ENCODE results near the gene NSUN7. TPM values are rescaled to one million over a fixed set of nuclear protein-coding genes. Genes with fewer than 3 reads are reported as not detected.

NSUN7 gene
- total RNA-seq, 2 donors from 2014 or later = 12.6 to 14.3 TPM

DNA sequence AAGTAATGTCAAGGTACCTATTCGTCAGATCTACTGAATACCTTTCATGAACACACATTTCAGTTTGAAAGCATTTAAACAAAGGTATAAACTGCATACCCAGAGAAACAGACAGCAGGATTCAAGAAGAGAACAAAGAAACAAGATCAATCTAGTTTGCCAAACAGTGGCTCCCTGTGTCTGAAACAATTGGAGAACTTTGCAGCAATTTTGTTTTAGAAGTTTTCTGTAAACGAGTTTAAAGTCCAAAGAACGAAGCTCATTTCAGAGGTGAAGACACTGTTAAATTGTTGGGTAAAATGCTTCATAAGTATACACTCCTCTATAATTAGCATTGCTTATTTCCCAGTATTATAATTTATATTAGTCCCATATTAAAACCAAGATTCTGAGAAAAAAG, 21.4 kb upstream of the NSUN7 start:
- H3K4me1 ChIP-seq (replicated peaks) = no peaks in the 10 kb centered on the region
- no peaks in the 10 kb centered on the region for H3K27me3 ChIP-seq (replicated peaks; ENCODE audit: insufficient read depth)
- H3K9me3 ChIP-seq = no peaks in the 10 kb centered on the region
- H3K4me3 ChIP-seq = no peak overlapping the region
- intact Hi-C loops (cut with DNase I) = no loop called here
- H3K27ac ChIP-seq = no peak overlapping the region
- H3K36me3 ChIP-seq = no peaks in the 10 kb centered on the region
- 57% methylated on average over 3 of the region's 3 CpGs for WGBS
- TF ChIP-seq, protein P1, sequence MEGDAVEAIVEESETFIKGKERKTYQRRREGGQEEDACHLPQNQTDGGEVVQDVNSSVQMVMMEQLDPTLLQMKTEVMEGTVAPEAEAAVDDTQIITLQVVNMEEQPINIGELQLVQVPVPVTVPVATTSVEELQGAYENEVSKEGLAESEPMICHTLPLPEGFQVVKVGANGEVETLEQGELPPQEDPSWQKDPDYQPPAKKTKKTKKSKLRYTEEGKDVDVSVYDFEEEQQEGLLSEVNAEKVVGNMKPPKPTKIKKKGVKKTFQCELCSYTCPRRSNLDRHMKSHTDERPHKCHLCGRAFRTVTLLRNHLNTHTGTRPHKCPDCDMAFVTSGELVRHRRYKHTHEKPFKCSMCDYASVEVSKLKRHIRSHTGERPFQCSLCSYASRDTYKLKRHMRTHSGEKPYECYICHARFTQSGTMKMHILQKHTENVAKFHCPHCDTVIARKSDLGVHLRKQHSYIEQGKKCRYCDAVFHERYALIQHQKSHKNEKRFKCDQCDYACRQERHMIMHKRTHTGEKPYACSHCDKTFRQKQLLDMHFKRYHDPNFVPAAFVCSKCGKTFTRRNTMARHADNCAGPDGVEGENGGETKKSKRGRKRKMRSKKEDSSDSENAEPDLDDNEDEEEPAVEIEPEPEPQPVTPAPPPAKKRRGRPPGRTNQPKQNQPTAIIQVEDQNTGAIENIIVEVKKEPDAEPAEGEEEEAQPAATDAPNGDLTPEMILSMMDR (IDR thresholded peaks at IDR 0.05) = no peak
- TF ChIP-seq POLR2AphosphoS5 (IDR thresholded peaks at IDR 0.05) (no peak), POLR2A (IDR thresholded peaks at IDR 0.05) (no peak)
- no peak for DNase-seq (ENCODE audit: low spot score)

DNA sequence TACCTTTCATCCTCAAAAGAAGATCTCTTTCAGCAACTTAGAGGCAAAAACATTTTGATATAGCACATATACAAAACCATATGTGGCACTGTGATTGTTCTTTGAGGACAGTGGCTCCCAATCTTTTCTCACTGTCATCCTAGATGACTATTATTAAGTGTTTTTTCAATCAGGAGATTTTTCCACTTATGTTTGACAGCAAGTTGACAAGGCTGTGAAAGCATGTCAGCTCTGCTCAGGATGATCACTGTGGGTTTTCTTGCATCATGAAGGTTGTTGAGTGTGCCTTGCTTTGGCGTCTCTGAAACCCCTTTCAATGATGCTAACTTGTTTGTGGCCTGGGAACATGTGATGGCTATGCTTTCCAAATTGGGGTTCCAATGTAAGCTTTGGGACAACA, 20.2 kb upstream of the NSUN7 start:
- Histone ChIP-seq H3K27ac (no peak overlapping the region), H3K4me1 (replicated peaks) (no peaks in the 10 kb centered on the region), H3K36me3 (no peaks in the 10 kb centered on the region), H3K4me3 (no peak overlapping the region), H3K27me3 (replicated peaks; ENCODE audit: insufficient read depth) (no peaks in the 10 kb centered on the region), H3K9me3 (no peaks in the 10 kb centered on the region)
- TF ChIP-seq, protein P1 (IDR thresholded peaks at IDR 0.05) = no peak
- no peak for TF ChIP-seq POLR2AphosphoS5 (IDR thresholded peaks at IDR 0.05)
- no peak for TF ChIP-seq POLR2A (IDR thresholded peaks at IDR 0.05)
- no peak for DNase-seq (ENCODE audit: low spot score)
- intact Hi-C loops (cut with DNase I) = no loop called here
- WGBS = 82% methylated on average over 1 of the region's 1 CpG

DNA sequence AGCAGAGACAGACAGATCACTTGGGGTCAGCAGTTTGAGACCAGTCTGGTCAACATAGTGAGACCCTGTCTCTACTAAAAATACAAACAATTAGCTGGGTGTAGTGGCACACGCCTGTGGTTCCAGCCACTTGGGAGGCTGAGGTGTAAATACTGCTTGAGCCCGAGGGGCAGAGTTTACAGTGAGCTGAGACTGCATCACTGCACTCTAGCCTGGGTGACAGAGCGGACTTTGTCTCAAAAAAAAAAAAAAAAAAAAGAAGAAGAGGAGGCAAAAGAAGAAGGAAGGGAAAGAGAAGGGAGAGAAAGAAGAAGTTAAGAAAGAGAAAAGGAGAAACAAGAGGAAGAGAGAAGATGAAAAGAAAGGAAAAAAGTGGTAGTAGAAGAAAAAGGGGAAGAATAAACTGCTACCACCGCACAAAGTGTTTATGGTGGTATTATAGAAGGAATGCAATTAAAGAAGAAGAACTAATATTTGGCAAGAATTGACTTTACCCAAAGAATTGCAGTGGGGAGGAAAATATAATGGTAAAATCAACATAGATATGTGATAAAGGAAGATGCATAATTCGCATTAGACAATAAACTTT, 19.6 kb upstream of the NSUN7 start:
- no peaks in the 10 kb centered on the region for H3K36me3 ChIP-seq
- intact Hi-C loops (cut with DNase I) = loop anchor here (10.0 kb wide), 1 partner anchor 165 kb away; no protein-coding TSS in a partner anchor
- H3K4me1 ChIP-seq (replicated peaks) = no peaks in the 10 kb centered on the region
- no peaks in the 10 kb centered on the region for H3K9me3 ChIP-seq
- H3K4me3 ChIP-seq = no peak overlapping the region
- 75% methylated on average over 5 of the region's 5 CpGs for WGBS
- H3K27me3 ChIP-seq (replicated peaks; ENCODE audit: insufficient read depth) = no peaks in the 10 kb centered on the region
- H3K27ac ChIP-seq = no peak overlapping the region
- no peak for DNase-seq (ENCODE audit: low spot score)
- no peak for TF ChIP-seq POLR2AphosphoS5 (IDR thresholded peaks at IDR 0.05)
- TF ChIP-seq, protein P1 (IDR thresholded peaks at IDR 0.05) = no peak
- no peak for TF ChIP-seq POLR2A (IDR thresholded peaks at IDR 0.05)

DNA sequence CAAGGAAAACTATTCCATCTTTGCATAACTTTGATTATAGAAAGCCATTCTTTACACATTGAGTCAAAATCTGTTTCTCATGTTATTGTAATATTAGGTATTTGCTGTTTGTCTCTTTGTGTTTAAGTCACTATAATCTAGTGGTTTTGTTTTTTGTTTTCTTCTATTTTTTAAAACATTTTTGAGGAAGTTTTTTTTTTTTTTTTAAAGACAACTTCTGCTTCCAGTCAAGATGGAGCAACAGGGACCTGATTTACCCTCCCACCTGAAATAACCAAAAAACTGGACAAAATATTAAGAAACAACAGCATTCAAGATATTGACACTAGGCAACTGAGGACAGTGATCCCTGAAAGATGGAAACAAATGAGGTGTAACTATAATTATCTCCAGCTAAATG, 18.4 kb upstream of the NSUN7 start:
- Histone ChIP-seq H3K27me3 (replicated peaks; ENCODE audit: insufficient read depth) (no peaks in the 10 kb centered on the region), H3K9me3 (no peaks in the 10 kb centered on the region), H3K27ac (no peak overlapping the region), H3K4me3 (no peak overlapping the region), H3K36me3 (no peaks in the 10 kb centered on the region), H3K4me1 (replicated peaks) (no peaks in the 10 kb centered on the region)
- no peak for DNase-seq (ENCODE audit: low spot score)
- TF ChIP-seq POLR2A (IDR thresholded peaks at IDR 0.05) (no peak), POLR2AphosphoS5 (IDR thresholded peaks at IDR 0.05) (no peak)
- TF ChIP-seq, protein P1 (IDR thresholded peaks at IDR 0.05) = no peak
- intact Hi-C loops (cut with DNase I) = loop anchor here (10.0 kb wide), 1 partner anchor 163 kb away; no protein-coding TSS in a partner anchor

DNA sequence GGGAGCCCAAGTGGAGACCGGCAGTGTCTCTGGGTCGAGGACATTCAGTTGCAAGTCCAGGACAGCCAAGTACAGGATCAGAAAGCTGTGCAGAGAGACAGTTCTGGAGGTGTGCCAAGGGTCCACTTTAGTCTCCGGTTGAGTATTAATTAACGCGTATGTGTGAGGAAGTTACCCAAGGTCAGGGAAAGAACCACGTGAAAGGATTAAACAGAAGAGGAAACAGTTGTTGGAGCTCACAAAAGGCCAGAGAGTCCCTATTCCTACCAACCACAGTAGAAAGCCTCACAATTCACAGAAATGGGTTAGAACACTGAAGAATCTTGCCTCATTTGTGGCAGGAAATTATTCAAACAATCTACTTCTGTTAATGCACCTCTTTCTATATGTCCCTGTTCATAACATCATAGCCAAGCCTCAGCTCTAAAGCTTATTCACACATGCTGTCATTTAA, 17.9 kb upstream of the NSUN7 start:
- H3K27me3 ChIP-seq (replicated peaks; ENCODE audit: insufficient read depth) = no peaks in the 10 kb centered on the region
- intact Hi-C loops (cut with DNase I) = loop anchor here (10.0 kb wide), 1 partner anchor 163 kb away; no protein-coding TSS in a partner anchor
- 45% methylated on average over 6 of the region's 6 CpGs for WGBS
- peak; percentile 19 for DNase-seq (ENCODE audit: low spot score)
- no peak for TF ChIP-seq POLR2AphosphoS5 (IDR thresholded peaks at IDR 0.05)
- TF ChIP-seq, protein P1 (IDR thresholded peaks at IDR 0.05) = no peak
- no peak for TF ChIP-seq POLR2A (IDR thresholded peaks at IDR 0.05)
- no peaks in the 10 kb centered on the region for H3K36me3 ChIP-seq
- no peak overlapping the region for H3K4me3 ChIP-seq
- no peak overlapping the region for H3K27ac ChIP-seq
- H3K4me1 ChIP-seq (replicated peaks) = no peaks in the 10 kb centered on the region
- H3K9me3 ChIP-seq = no peaks in the 10 kb centered on the region

Measured in prostate gland (tissue), 2 donors.